ENCODE measurements around the gene ATP6V0A4. TPM values are rescaled to one million over a fixed set of nuclear protein-coding genes. Genes with fewer than 3 reads are reported as not detected.
"Not testable (repeated sequence)": the region's sequence is repeated elsewhere in the genome, so short reads cannot be mapped to it uniquely, and the experiment has no call there.

The ATP6V0A4 gene
- total RNA-seq, 1 experiment from 2014 or later = 9.1 TPM

DNA sequence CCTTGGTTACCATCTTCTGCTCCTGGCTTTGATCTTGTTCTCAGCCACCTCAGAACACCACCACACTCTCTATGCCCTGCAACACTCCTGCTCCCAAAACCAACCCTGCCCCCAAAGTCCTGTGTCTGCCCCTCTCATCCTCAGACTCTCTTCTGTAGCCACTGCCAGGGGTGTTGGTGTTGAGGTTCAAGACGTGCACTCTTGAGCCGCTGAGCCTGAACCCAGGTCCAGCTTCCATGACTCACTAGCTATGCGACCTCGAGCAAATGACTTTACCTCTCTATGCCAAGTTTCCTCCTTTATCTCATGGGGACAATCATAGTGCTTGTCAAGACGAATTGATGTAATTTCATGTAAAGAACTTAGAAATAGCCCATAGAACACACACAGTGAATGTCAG lies 840 bp upstream of the ATP6V0A4 start:
- Histone ChIP-seq H3K4me3 (no peak overlapping the region), H3K79me2 (ENCODE audit: low read depth) (no peaks in the 10 kb centered on the region), H3K9me3 (ENCODE audit: insufficient read depth, low read depth) (no peaks in the 10 kb centered on the region), H3K36me3 (ENCODE audit: low read depth) (no peaks in the 10 kb centered on the region), H3K4me2 (no peak overlapping the region), H3K9me2 (ENCODE audit: insufficient read depth) (no peaks in the 10 kb centered on the region), H3F3A (ENCODE audit: insufficient read depth, low read depth) (no peaks in the 10 kb centered on the region), H2AFZ (no peak overlapping the region), H3K4me1 (replicated peaks; ENCODE audit: insufficient read depth) (no peaks in the 10 kb centered on the region), H3K27ac (no peak overlapping the region), H4K20me1 (ENCODE audit: insufficient read depth) (no peaks in the 10 kb centered on the region), H3K27me3 (ENCODE audit: insufficient read depth, low read depth) (no peaks in the 10 kb centered on the region)
- intact Hi-C loops (cut with micrococcal nuclease; ENCODE audit: unreplicated experiment) = no loop called here
- POLR2A ChIA-PET (ENCODE audit: unreplicated experiment) = no interaction called here
- BruUV-seq (replicated peaks) = no TSS peak
- CTCF ChIA-PET = no interaction called here
- no peak for DNase-seq
- TF ChIP-seq, protein P1, sequence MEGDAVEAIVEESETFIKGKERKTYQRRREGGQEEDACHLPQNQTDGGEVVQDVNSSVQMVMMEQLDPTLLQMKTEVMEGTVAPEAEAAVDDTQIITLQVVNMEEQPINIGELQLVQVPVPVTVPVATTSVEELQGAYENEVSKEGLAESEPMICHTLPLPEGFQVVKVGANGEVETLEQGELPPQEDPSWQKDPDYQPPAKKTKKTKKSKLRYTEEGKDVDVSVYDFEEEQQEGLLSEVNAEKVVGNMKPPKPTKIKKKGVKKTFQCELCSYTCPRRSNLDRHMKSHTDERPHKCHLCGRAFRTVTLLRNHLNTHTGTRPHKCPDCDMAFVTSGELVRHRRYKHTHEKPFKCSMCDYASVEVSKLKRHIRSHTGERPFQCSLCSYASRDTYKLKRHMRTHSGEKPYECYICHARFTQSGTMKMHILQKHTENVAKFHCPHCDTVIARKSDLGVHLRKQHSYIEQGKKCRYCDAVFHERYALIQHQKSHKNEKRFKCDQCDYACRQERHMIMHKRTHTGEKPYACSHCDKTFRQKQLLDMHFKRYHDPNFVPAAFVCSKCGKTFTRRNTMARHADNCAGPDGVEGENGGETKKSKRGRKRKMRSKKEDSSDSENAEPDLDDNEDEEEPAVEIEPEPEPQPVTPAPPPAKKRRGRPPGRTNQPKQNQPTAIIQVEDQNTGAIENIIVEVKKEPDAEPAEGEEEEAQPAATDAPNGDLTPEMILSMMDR (conservative IDR thresholded peaks at IDR 0.05) = no peak
- no peak for TF ChIP-seq EZH2 (IDR thresholded peaks at IDR 0.05; ENCODE audit: low read depth)

DNA sequence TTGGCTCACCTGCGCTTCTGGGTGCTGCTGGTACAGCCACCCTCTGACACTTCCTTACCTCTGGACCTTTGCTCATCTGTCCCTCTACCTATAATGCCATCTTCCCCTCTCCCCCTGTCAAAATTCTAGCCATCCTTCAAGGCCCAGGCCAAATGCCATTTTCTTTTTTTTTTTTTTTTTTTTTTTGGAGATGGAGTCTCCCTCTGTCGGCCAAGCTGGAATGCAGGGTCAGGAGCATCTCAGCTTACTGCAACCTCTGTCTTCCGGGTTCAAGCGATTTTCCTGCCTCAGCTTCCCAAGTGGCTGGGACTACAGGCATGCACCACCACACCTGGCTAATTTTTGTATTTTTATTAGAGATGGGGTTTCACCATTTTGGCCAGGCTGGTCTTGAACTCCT lies 950 bp downstream of the ATP6V0A4 start:
- H4K20me1 ChIP-seq (ENCODE audit: insufficient read depth); intact Hi-C loops (cut with micrococcal nuclease; ENCODE audit: unreplicated experiment); H3K79me2 ChIP-seq (ENCODE audit: low read depth); H3K27me3 ChIP-seq (ENCODE audit: insufficient read depth, low read depth); H3K9me2 ChIP-seq (ENCODE audit: insufficient read depth); DNase-seq; H3K4me1 ChIP-seq (replicated peaks; ENCODE audit: insufficient read depth); POLR2A ChIA-PET (ENCODE audit: unreplicated experiment); H3K27ac ChIP-seq; H2AFZ ChIP-seq; H3K4me2 ChIP-seq; H3K36me3 ChIP-seq (ENCODE audit: low read depth); H3K9me3 ChIP-seq (ENCODE audit: insufficient read depth, low read depth); BruUV-seq (replicated peaks); H3F3A ChIP-seq (ENCODE audit: insufficient read depth, low read depth); H3K4me3 ChIP-seq; CTCF ChIA-PET: not testable (repeated sequence)

DNA sequence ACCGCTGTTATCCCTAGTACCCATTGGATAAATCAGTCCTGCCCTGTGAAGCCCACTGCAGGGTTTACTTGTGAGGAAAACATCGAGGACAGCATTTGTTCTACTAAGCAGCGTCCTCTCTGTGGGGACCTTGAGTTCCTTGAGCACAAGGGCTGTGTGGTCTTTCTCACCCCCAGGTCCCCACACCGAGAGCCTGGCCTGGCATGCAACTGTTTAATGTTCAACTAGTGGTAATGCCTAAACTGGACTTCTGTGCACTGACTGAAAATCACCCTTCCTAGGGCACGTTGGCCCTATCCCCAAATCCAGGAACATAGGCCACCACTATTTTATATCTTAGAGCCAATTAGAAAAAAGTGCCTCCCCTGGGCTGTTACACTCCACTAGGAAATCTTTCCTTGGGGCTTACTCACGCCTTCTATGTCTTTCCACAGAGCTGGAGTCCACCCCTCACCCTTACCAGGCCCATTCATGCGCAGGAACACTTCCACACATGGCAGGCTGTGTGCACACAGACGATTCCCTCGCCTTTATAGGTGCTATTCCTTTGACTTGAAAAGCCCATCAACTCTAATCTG lies 1.9 kb downstream of the ATP6V0A4 start:
- intact Hi-C loops (cut with micrococcal nuclease; ENCODE audit: unreplicated experiment) = no loop called here
- CTCF ChIA-PET = no interaction called here

More for the DNA sequence above, 1.9 kb downstream of the ATP6V0A4 start:
- Histone ChIP-seq H3K79me2 (ENCODE audit: low read depth) (no peaks in the 10 kb centered on the region), H3K9me2 (ENCODE audit: insufficient read depth) (no peaks in the 10 kb centered on the region), H3F3A (ENCODE audit: insufficient read depth, low read depth) (no peaks in the 10 kb centered on the region), H2AFZ (no peak overlapping the region), H3K4me2 (no peak overlapping the region), H3K36me3 (ENCODE audit: low read depth) (no peaks in the 10 kb centered on the region), H3K9me3 (ENCODE audit: insufficient read depth, low read depth) (no peaks in the 10 kb centered on the region), H3K27ac (no peak overlapping the region), H3K27me3 (ENCODE audit: insufficient read depth, low read depth) (no peaks in the 10 kb centered on the region), H3K4me3 (no peak overlapping the region), H4K20me1 (ENCODE audit: insufficient read depth) (no peaks in the 10 kb centered on the region), H3K4me1 (replicated peaks; ENCODE audit: insufficient read depth) (no peaks in the 10 kb centered on the region)
- POLR2A ChIA-PET (ENCODE audit: unreplicated experiment) = no interaction called here
- BruUV-seq (replicated peaks) = no TSS peak
- DNase-seq = no peak
- TF ChIP-seq, protein P1 (conservative IDR thresholded peaks at IDR 0.05) = no peak
- TF ChIP-seq EZH2 (IDR thresholded peaks at IDR 0.05; ENCODE audit: low read depth) = no peak
